H54 (cell line): Measurements from ENCODE around the gene SELENOO.

Source experiments
- DNase-seq: peaks from one replicate; pipeline ENCODE4 v3.0.0; 2011; ENCODE audit warnings: low spot score, mixed read lengths; ENCODE audit not compliant: insufficient read length
- FAIRE-seq: peaks from 3 replicates; lab custom pipeline; 2011; peaks lifted over from hg19 to GRCh38; lab: Jason Lieb, UNC
- POLR2A ChIP-seq: IDR thresholded peaks from 2 replicates; pipeline ENCODE4 v1.6.1; 2011; ENCODE audit warnings: low read depth, mild to moderate bottlenecking, low read length

SELENOO gene

DNA sequence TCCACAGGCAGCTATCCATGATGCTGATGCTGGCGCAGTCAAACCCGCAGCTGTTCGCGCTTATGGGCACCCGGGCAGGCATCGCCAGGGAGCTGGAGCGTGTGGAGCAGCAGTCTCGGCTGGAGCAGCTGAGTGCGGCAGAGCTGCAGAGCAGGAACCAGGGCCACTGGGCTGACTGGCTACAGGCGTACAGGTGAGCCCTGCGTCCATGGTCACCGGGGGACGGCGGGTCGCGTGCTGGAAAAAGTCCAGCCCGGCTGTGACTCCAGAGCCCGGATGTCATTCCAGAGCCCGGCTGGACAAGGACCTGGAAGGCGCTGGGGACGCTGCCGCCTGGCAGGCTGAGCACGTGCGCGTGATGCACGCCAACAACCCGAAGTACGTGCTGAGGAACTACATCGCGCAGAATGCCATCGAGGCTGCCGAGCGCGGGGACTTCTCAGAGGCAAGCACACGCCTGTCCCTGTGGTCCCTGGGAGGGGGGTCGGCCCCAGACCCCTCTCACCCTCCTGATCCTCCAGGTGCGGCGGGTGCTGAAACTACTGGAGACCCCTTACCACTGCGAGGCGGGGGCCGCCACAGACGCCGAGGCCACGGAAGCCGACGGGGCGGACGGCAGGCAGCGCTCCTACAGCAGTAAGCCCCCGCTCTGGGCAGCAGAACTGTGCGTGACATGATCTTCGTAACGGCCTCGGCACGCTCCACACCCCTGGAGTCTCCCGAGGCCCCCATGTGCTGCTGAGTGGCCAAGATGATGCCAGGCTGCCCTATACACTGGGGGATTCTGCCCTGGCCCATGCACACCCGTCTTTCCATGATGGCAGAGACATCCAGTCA, 16.1 kb downstream of the SELENOO start:
- DNase-seq (no peak), FAIRE-seq (no peak)
- TF ChIP-seq POLR2A, result no peak

DNA sequence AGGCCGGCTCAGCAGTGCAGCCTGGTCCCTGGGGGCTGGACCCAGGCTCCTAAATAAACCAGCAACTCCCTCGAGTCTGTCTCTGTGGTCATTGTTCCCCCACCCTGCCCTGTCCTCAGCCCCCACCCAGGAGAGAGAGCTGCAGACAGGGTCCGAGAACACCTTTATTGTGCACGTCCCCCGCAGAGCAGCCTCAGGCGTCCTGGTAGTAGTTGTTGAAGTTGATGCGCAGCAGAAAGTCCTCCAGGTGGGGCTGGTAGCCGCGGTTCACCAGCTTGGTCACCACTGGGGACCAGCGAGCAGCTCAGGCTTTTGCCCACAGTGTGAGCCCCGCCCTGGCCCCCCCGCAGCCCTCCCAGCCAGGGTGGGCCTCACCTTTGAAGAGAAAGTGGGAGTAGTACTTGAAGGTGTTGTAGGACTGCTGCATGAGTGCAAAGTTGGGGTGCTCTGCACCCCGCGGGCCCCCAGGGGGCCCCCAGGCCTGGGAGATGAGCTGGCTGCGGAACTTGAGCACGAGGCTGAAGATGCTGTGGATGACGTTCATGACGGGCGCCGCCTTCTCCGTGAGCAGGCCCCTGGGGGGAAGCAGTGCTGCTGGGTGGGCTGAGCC, 16.8 kb downstream of the SELENOO start:
- FAIRE-seq, result no peak
- no peak for DNase-seq
- no peak for TF ChIP-seq POLR2A

DNA sequence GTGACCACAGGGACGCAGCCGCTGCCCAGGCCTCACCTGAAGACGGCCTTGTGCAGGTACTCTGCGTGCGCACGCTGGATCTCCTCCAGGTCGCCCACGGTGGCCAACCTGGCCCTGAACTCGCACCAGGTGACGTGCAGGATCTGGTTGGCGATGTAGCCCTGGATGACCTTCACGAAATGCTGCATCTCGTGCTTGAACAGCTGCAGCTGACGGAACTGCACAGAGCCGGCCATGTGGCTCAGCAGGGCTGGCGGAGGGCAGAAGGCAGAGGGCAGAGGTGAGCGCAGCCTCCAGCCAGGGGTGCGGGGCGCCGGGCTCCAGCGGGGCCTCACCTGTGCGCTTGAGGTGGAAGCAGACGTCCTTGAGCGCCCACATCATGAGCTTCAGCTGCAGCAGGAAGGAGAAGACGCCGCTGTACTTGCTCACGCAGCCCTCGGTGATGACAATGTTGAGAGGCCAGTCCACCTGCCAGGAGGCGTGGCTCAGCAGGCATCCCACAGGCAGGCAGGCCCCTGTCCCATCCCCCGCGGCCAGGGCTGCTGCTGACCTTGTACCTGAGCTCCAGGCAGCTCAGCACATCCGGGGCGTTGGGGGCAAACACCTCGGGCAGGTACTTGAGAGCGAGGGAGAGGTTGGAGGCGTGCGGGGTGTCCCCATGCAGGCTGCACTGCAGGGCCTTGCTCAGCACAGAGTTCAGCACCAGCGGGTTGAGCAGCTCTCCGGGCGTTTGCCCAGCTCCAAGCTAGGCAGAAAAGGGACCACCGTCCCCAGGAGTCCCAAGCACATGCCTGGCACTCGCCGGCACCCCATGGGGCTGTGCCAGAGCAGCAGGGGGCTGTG, 17.6 kb downstream of the SELENOO start:
- DNase-seq (no peak), FAIRE-seq (no peak)
- TF ChIP-seq POLR2A, result no peak

DNA sequence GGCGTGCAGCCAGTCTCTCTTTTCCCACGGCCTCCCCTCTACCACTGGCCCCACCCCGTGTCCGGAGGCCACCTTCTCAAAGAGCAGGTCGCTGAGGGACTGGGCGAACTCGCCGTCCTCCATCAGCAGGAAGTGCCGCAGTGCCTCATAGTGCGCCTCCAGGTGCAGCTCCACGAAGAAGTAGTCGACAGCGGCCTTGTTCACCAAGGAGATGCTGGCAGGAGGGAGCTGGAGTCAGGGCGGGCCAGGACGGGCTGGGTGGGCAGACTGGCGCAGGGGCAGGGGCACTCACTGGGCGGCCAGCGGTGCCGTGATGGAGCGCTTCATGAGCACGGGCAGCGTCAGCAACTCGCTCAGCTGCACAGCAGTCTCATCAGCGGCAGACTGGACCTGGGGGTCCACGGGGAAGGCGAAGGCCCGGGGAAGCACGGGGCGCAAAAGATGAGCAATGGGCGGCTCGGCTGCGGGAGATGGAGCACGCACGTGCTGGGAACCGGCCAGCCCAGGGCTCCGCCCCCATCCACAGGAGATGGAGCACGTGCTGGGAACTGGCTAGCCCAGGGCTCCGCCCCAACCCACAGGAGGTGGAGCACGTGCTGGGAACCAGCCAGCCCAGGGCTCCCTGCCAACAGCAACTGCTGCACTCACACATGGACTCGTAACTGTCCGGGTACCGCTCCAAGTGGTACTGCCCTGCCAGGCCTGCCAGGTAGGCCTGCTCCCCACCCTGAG, 18.4 kb downstream of the SELENOO start:
- DNase-seq (peak; percentile 48), FAIRE-seq (no peak)
- no peak for TF ChIP-seq POLR2A

DNA sequence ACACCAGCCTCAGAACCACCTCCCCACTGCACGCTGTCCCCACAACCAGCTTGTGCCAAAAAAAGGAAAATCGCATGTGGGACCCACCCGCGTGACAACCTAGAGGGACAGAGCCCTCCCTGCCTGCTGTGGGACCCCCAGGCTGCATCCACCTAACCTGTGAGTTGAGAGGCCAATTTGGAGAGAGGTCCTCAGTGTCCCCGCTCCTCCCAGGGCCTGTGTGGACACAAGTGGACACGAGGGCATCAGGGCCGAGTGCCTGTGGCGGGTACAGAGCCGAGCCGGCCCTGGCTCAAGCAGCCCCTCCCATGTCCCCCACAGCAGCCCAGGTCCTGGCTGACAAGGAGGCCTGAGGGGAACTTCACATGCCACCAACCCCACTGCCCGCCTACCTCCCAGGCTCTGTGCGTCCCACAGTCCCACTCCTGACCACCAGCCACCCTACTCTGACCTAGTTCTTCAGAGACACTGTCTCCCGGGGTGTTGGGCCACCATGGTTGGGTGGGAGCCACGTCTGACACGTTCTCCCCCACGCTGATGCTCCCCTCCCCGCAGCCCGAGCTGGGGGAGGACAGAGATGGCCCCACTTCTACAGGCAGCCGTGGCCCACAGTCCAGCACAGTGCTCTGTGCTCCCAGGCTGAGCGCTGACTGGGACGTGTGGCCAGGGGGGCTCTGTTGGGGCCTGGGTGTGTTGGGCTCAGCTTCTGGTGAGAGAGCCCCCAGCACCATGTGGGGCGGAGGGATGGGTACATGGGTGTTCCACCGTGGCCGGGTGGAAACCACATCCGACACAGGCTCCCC, 19.2 kb downstream of the SELENOO start:
- FAIRE-seq, result no peak
- DNase-seq, result no peak
- no peak for TF ChIP-seq POLR2A

DNA sequence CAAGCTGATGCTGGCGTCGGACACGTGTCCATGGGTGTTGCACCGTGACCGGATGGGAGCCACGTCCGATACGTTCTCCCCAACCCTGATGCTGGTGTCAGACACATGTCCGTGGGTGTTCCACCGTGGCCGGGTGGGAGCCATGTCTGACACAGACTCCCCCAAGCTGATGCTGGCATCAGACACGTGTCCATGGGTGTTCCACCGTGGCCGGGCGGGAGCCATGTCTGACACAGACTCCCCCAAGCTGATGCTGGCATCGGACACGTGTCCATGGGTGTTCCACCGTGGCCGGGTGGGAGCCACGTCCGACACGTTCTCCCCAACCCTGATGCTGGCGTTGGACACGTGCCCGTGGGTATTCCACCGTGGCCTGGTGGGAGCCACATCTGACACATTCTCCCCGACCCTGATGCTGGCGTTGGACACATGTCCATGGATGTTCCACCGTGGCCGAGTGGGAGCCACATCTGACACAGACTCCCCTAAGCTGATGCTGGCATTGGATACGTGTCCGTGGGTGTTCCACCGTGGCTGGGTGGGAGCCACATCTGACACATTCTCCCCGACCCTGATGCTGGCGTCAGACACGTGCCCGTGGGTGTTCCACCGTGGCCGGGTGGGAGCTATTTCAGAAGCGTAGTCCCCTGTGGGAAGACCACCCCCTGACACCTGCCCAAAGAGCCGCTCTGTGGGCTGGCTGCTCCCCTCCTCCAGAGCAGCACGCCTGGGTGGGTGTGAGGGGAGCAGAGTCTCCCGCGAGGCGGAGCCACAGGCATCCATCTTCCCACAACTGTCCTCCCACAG, 20.0 kb downstream of the SELENOO start:
- DNase-seq (no peak), FAIRE-seq (no peak)
- TF ChIP-seq POLR2A, result no peak

DNA sequence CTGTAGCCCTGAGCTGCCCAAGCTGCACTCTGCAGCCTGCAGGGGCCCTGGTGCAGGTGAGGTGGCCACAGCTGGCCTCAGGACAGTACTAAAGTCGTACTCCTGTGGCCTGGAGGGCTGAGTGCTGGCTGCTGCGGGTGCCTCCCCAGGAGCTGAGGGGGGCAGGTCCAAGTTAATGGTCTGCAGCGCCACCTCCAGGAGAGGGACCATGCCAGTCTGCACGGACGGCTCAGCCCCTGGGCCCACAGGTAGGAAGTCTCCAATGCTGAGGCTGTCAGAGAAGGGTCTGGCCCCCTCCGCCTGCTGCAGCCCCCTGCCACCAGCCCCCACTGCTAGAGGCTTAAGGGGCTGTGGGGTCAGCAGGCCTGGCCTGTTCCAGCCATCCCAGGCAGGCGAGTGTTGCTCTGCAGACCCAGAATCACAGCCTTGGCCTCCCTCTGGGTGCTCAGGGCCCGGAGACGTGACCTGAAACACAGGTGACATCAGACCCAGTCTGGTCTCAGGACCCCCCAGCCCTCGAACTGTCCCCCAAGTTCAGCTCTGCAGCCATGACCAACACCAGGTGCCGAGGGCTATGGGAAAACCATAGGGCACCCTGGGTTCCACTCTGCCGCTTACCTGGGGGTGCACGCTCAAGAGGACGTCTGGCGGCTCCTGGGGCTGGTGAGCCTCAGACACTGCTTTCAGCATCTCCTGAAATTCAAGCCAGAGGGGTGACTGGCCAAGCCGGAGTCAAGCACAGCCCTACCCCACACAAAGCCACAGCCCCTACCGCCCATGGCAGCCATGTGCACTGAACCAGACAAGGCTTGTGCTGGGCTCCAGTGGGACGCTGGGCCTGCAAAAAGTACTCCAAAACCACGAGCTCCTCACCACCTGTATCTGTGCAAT, 20.8 kb downstream of the SELENOO start:
- no peak for TF ChIP-seq POLR2A
- DNase-seq (no peak), FAIRE-seq (no peak)

DNA sequence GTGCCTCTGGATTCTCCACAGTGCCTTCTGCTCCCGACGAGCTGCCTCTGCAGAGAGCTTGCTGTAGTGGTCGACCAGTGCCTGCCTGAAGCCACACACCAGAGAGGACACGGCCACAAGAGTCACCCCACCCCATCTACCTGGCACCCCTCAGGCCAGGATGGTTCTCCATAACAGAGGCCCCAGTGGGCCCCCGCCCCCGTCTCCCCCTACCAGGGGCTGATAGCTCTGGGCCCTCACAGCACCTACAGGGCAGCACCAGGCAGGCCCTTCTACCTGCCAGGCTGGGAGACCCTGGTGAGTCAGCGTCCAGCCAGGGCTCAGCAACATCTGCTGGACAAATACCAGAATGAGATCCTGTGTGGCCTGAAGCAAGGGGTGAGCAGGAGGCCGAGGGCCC, 21.7 kb downstream of the SELENOO start:
- no peak for FAIRE-seq
- DNase-seq, result no peak
- no peak for TF ChIP-seq POLR2A

DNA sequence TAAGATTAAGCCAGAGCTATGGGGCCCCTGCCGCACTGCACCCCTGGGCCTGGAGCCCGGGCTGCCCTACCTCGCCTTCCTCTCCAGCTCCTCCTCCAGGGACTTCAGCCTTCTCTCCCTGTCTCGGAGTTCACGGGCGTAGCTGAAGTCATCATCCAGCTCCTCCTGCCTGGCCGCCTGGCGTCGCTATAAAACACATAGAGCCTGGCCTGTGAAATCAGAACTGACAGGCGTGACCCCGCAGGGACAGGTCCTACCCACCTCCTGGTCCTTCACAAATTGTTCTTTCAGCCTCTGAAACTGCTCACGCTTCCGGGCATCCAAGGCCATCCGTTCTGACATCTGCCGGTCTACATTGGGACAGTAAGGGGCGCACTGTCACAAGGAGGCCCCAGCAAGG, 23.3 kb downstream of the SELENOO start:
- FAIRE-seq, result no peak

DNA sequence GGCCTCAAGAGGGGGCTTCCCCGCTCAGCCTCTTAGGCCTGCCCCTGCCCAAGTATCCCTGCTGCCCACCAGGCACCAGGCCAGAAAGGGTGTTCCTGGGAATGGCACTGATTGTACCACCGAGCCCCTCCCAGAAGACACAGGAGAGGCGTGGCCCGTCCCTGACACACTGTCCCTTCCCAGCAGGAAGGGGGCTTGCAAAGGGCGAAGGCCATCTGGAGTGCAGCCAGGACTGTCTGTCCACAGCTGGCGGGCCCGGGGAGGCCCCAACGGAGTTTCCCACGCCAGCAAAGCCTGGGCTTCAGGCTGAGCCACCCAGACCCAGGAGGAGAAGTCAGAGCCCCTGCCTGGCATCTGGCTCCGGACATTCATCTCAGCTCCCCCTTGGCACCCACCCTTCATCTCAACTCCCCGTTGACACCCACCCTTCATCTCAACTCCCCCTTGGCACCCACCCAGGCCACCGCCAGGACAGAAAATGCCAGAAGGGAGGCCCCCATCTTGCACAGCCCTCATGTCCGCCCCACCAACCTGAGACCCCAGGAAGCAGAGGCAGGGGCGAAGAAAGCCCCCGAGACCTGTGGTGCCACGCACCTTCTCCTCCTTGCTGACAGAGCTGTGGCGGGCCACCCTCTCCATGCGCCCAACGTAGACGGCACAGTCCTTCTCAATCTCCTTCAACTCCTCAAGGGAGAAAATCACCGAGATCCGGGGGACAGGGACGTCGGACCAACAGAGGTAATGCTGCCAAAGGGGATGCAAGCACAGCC, 24.6 kb downstream of the SELENOO start:
- no peak for TF ChIP-seq POLR2A
- DNase-seq, result no peak
- no peak for FAIRE-seq

More for the DNA sequence above, 23.3 kb downstream of the SELENOO start:
- no peak for TF ChIP-seq POLR2A
- DNase-seq, result no peak
